ENCODE results near the gene EYA2. TPM values are rescaled to one million over a fixed set of nuclear protein-coding genes. Genes with fewer than 3 reads are reported as not detected.

The EYA2 gene
- total RNA-seq, 1 experiment from 2014 or later, result 0.74 TPM

- Histone ChIP-seq H2BK15ac (ENCODE audit: low read depth, low read length) (no peak overlapping the region), H2AK5ac (ENCODE audit: insufficient read length, low read length) (no peak overlapping the region), H4K91ac (ENCODE audit: insufficient read length, low read depth, low read length) (no peak overlapping the region), H3K4ac (ENCODE audit: low read depth, low read length) (no peak overlapping the region), H2BK20ac (ENCODE audit: low read depth, low read length, poor library complexity, severe bottlenecking) (no peak overlapping the region), H3K23ac (ENCODE audit: insufficient read length, low read depth, low read length) (no peak overlapping the region), H4K20me1 (ENCODE audit: control insufficient read depth, insufficient read depth, insufficient read length) (no peaks in the 10 kb centered on the region), H3K79me2 (ENCODE audit: insufficient read depth, low read length) (no peaks in the 10 kb centered on the region), H3T11ph (ENCODE audit: low read length) (no peak overlapping the region), H3K27ac (ENCODE audit: insufficient read length, low read depth, low read length) (no peak overlapping the region), H4K5ac (ENCODE audit: insufficient read length, low read depth, low read length) (no peak overlapping the region), H3K14ac (ENCODE audit: insufficient read depth, low read length) (no peak overlapping the region), H3K23me2 (ENCODE audit: insufficient read length, low read depth, low read length, poor library complexity, severe bottlenecking) (no peaks in the 10 kb centered on the region), H2BK5ac (ENCODE audit: insufficient read length, low read length) (no peak overlapping the region), H3K79me1 (ENCODE audit: insufficient read depth, low read depth, low read length, poor library complexity, severe bottlenecking) (no peaks in the 10 kb centered on the region), H3K4me1 (ENCODE audit: insufficient read depth, low read length) (no peaks in the 10 kb centered on the region), H3K9ac (ENCODE audit: extremely low read depth, insufficient read length, low read length) (no peak overlapping the region), H3K18ac (ENCODE audit: insufficient read length, low read depth, low read length) (no peak overlapping the region), H4K8ac (replicated peaks; ENCODE audit: insufficient read length, low read depth, low read length) (no peak overlapping the region), H3K27me3 (ENCODE audit: insufficient read depth, low read length) (no peaks in the 10 kb centered on the region), H2AFZ (ENCODE audit: low read length) (no peak overlapping the region), H3K56ac (ENCODE audit: insufficient read length, low read depth, low read length) (no peak overlapping the region), H2BK12ac (ENCODE audit: insufficient read length, low read depth, low read length) (no peak overlapping the region), H3K4me2 (ENCODE audit: insufficient read depth, insufficient read length, low read length) (no peak overlapping the region), H2BK120ac (ENCODE audit: low read depth, low read length, poor library complexity, severe bottlenecking) (no peak overlapping the region), H3K9me3 (ENCODE audit: control insufficient read depth, low read depth, low read length) (no peaks in the 10 kb centered on the region)
- Mint-ChIP-seq H3K36me3 (ENCODE audit: insufficient read depth in 1 of 3, low read depth in 3 of 3) (no peaks in the 10 kb centered on the region; a peak in 1 of 7 replicates), H3K9me3 (no peaks in the 10 kb centered on the region), H3K27me3 (ENCODE audit: low read depth) (no peaks in the 10 kb centered on the region), H3K4me1 (peaks cover 0 to 12% of the 10 kb centered on the region in 2 experiments; a peak in 3 of 4 replicates), H3K27ac (no peak overlapping the region; a peak in 1 of 7 replicates), H3K4me3 (no peak overlapping the region)
- no CpG with 5 or more reads among the region's 4 CpGs for WGBS (ENCODE audit: extremely low coverage, insufficient read length, low lambda C conversion rate)
- no peak for DNase-seq
- TF ChIP-seq CTCF (conservative IDR thresholded peaks at IDR 0.05), result no peak
These were observed 40.2 kb downstream of the EYA2 start for GRCh38 chr20:46934746-46935287.
